Measurements from ENCODE around the gene NR1D1. TPM values are rescaled to one million over a fixed set of nuclear protein-coding genes. Genes with fewer than 3 reads are reported as not detected.

NR1D1 gene
- total RNA-seq, 2 experiments from 2014 or later = 1.7 to 8.7 TPM

DNA sequence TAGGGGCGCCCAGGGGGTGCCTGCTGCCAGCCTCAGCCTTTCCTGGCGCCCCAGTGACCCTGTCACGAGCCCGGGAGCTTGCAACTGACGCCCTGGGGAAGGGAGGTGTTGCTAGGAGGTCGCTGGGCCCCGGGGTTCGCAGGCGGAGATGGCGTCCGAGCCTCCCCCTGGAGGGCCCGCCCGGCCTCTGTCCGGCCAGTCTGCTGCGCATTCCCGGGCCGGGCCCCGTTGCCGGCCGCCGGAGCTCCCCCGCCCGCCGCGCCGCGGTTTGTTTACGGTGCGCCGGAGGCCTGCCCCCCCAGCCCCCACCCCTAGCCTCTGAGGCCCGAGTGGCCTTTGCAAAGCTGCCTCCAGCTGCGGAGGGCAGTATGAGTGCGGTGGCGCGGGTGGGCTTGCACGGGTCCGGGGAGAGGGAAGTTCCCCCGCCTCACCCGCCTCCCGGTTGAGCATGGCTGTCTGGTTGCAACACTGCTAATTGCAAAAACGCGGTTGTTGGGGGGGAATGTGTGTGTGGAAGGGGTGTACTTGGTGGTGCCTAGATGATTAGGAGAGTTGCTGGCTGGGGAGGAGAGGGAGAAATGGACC is 37.1 kb downstream of the NR1D1 start:
- H3K4me3 ChIP-seq (ENCODE audit: low read depth, low read length, poor library complexity, severe bottlenecking) = peak overlapping the region; percentile 78
- POLR2A ChIA-PET = interaction anchor here (1.3 kb wide), 1 partner anchor 52 kb away, joined by 3 read pairs; no protein-coding TSS in a partner anchor
- H3K4me2 ChIP-seq (ENCODE audit: low read length) = peak overlapping the region; percentile 75
- no peaks in the 10 kb centered on the region for H3K79me2 ChIP-seq (ENCODE audit: insufficient read depth, low read depth, low read length)
- H3K36me3 ChIP-seq (ENCODE audit: insufficient read depth, low read length) = no peaks in the 10 kb centered on the region
- no peaks in the 10 kb centered on the region for H4K20me1 ChIP-seq (ENCODE audit: insufficient read depth, low read length)
- H3K27ac ChIP-seq (ENCODE audit: low read depth, low read length, poor library complexity, severe bottlenecking) = no peak overlapping the region
- no peaks in the 10 kb centered on the region for H3K9me2 ChIP-seq (ENCODE audit: insufficient read depth, low read length)
- peaks cover 35% of the 10 kb centered on the region for H3K4me1 ChIP-seq (ENCODE audit: insufficient read depth, low read length, poor library complexity, severe bottlenecking)
- CTCF ChIA-PET (ENCODE audit: unreplicated experiment) = interaction anchor here (0.6 kb wide), 1 partner anchor 176 kb away, joined by 4 read pairs; no protein-coding TSS in a partner anchor
- no peak for DNase-seq (ENCODE audit: low spot score)
- TF ChIP-seq, protein P1, sequence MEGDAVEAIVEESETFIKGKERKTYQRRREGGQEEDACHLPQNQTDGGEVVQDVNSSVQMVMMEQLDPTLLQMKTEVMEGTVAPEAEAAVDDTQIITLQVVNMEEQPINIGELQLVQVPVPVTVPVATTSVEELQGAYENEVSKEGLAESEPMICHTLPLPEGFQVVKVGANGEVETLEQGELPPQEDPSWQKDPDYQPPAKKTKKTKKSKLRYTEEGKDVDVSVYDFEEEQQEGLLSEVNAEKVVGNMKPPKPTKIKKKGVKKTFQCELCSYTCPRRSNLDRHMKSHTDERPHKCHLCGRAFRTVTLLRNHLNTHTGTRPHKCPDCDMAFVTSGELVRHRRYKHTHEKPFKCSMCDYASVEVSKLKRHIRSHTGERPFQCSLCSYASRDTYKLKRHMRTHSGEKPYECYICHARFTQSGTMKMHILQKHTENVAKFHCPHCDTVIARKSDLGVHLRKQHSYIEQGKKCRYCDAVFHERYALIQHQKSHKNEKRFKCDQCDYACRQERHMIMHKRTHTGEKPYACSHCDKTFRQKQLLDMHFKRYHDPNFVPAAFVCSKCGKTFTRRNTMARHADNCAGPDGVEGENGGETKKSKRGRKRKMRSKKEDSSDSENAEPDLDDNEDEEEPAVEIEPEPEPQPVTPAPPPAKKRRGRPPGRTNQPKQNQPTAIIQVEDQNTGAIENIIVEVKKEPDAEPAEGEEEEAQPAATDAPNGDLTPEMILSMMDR (conservative IDR thresholded peaks at IDR 0.05; ENCODE audit: low read length) = no peak
- TF ChIP-seq EZH2phosphoT487 (IDR thresholded peaks at IDR 0.05; ENCODE audit: borderline replicate concordance, low read depth, low read length) = no peak
- no peaks in the 10 kb centered on the region for H3K9me3 ChIP-seq (ENCODE audit: low read length)
- peak overlapping the region; percentile 80 for H2AFZ ChIP-seq (ENCODE audit: low read length)
- intact Hi-C loops (cut with micrococcal nuclease; ENCODE audit: unreplicated experiment) = loop anchor here (2.0 kb wide), 1 partner anchor 48 kb away; no protein-coding TSS in a partner anchor
- no TSS peak for BruUV-seq (replicated peaks)

GRCh38 chr17:40062329-40063186 is 37.8 kb downstream of the NR1D1 start, which contains the start of gene THRA:
Gene THRA, plus strand, starts transcription at chr17:40062965. Its CDS starts 11,524 bp downstream, at chr17:40074489.
- no TSS peak for BruUV-seq (replicated peaks)
- H3K9me2 ChIP-seq (ENCODE audit: insufficient read depth, low read length) = no peaks in the 10 kb centered on the region
- no peak within 1 kb of the TSS for H3K27ac ChIP-seq (ENCODE audit: low read depth, low read length, poor library complexity, severe bottlenecking)
- no peaks in the 10 kb centered on the region for H3K79me2 ChIP-seq (ENCODE audit: insufficient read depth, low read depth, low read length)
- CTCF ChIA-PET (ENCODE audit: unreplicated experiment) = no interaction called here
- POLR2A ChIA-PET = interaction anchor here (1.3 kb wide), 1 partner anchor 53 kb away, joined by 3 read pairs; no protein-coding TSS in a partner anchor
- intact Hi-C loops (cut with micrococcal nuclease; ENCODE audit: unreplicated experiment) = loop anchor here (2.0 kb wide), 1 partner anchor 48 kb away; no protein-coding TSS in a partner anchor
- DNase-seq (ENCODE audit: low spot score) = peak; percentile 76
- TF ChIP-seq, protein P1 (conservative IDR thresholded peaks at IDR 0.05; ENCODE audit: low read length) = 0 out of 2 replicates have a peak, but pooled peaks have one; percentile 14
- TF ChIP-seq EZH2phosphoT487 (IDR thresholded peaks at IDR 0.05; ENCODE audit: borderline replicate concordance, low read depth, low read length) = no peak
- H4K20me1 ChIP-seq (ENCODE audit: insufficient read depth, low read length) = no peaks in the 10 kb centered on the region
- H3K4me2 ChIP-seq (ENCODE audit: low read length) = peak within 1 kb of the TSS; percentile 75
- peak within 1 kb of the TSS; percentile 78 for H3K4me3 ChIP-seq (ENCODE audit: low read depth, low read length, poor library complexity, severe bottlenecking)
- H3K36me3 ChIP-seq (ENCODE audit: insufficient read depth, low read length) = no peaks in the 10 kb centered on the region
- no peaks in the 10 kb centered on the region for H3K9me3 ChIP-seq (ENCODE audit: low read length)
- peak within 1 kb of the TSS; percentile 80 for H2AFZ ChIP-seq (ENCODE audit: low read length)
- H3K4me1 ChIP-seq (ENCODE audit: insufficient read depth, low read length, poor library complexity, severe bottlenecking) = peaks cover 32% of the 10 kb centered on the region
